Adipocyte (in vitro differentiated cells): Measurements from ENCODE around the gene SEMA4F.

Source experiments
- DNase-seq: peaks from one replicate; pipeline ENCODE4 v3.0.0-alpha.2; 2015; ENCODE audit warnings: low read depth
- H3K27me3 ChIP-seq: replicated peaks from 2 replicates; pipeline ENCODE4 v1.7.0; 2013; ENCODE audit warnings: mild to moderate bottlenecking, low read length, moderate library complexity; ENCODE audit not compliant: control insufficient read depth, insufficient read depth
- H3K36me3 ChIP-seq: 2 replicates; pipeline ENCODE4 v1.7.0; 2013; ENCODE audit warnings: low read length, mild to moderate bottlenecking, moderate library complexity; ENCODE audit not compliant: control insufficient read depth, insufficient read depth, severe bottlenecking
- H3K4me1 ChIP-seq: 2 replicates; pipeline ENCODE4 v1.7.0; 2013; ENCODE audit warnings: mild to moderate bottlenecking, low read length, moderate library complexity; ENCODE audit not compliant: control insufficient read depth, insufficient read depth
- H3K4me3 ChIP-seq: 2 replicates; pipeline ENCODE4 v1.7.0; 2013; ENCODE audit warnings: mild to moderate bottlenecking, low read length, moderate library complexity
- H3K9ac ChIP-seq: 2 replicates; pipeline ENCODE4 v1.7.0; 2013; ENCODE audit warnings: mild to moderate bottlenecking, low read length, moderate library complexity
- H3K9me3 ChIP-seq: 2 replicates; pipeline ENCODE4 v1.7.0; 2013; ENCODE audit warnings: mild to moderate bottlenecking, low read length, moderate library complexity; ENCODE audit not compliant: control insufficient read depth

Gene SEMA4F

DNA sequence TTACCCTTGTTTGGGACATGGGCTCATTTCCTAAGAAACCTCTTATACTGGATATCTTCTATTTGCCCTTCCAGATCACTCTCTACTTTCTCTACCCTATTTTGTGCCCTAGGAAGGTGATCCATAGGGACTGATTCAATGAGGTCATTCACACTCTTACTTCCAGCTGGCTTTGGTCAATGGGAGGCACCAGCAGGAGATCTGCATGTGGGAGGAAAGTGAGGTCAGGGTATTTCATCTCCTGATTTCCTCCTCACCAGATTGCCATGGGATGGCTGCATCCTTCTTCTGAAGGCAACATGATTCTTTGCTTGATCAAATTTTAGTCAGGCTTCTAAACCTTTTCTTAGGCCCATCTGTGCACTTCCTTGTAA lies 21.1 kb upstream of the SEMA4F start:
- H3K27me3 ChIP-seq = no peaks in the 10 kb centered on the region
- no peaks in the 10 kb centered on the region for H3K36me3 ChIP-seq
- no peak for DNase-seq
- no peak overlapping the region for H3K4me3 ChIP-seq
- H3K9ac ChIP-seq = no peak overlapping the region
- H3K4me1 ChIP-seq = no peaks in the 10 kb centered on the region
- H3K9me3 ChIP-seq = no peaks in the 10 kb centered on the region

DNA sequence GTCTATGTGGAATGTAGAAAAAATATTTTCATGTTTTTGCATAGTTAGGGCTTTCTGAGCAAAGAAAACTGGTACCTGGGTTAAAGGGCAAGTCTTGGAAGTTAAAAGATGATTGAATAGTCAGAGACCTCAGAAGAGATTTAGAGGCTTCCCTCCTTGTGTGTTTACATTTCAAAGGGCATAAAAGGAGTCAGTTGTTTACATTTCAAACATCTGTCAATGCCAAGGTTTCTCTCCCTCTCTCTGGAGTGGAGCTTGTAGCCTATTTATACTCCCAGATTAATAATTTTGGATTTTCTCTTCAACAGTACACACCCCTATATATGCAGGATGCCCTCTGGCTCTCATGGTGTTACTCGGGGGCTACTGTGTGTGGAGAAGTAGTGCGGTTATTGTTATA lies 14.5 kb upstream of the SEMA4F start:
- H3K27me3 ChIP-seq = peaks cover 5% of the 10 kb centered on the region

DNA sequence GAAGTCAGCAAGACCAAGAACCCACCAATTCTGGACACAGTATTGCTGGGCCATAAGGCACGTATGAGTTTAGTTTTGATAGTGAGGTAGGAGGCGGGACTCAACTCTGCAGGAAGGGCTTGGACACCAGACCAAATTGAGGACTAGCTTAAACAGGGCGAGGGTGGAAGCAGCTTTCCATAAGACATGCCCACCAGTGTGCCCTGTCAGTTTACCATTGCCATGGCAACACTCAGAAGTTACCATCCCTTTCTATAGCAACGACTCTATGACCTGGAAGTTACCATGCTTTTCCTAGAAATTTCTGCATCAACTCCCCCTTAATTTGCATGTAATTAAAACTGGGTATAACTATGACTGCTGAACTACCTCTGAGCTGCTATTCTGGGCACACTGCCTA lies 8.7 kb upstream of the SEMA4F start:
- Histone ChIP-seq H3K36me3 (no peaks in the 10 kb centered on the region), H3K4me3 (no peak overlapping the region), H3K9me3 (no peaks in the 10 kb centered on the region), H3K27me3 (peaks cover 18% of the 10 kb centered on the region), H3K4me1 (peaks cover 2% of the 10 kb centered on the region), H3K9ac (no peak overlapping the region)
- DNase-seq = no peak

More for the DNA sequence above, 14.5 kb upstream of the SEMA4F start:
- no peaks in the 10 kb centered on the region for H3K9me3 ChIP-seq
- H3K4me1 ChIP-seq = no peaks in the 10 kb centered on the region
- DNase-seq = no peak
- H3K36me3 ChIP-seq = no peaks in the 10 kb centered on the region
- H3K9ac ChIP-seq = no peak overlapping the region
- no peak overlapping the region for H3K4me3 ChIP-seq

DNA sequence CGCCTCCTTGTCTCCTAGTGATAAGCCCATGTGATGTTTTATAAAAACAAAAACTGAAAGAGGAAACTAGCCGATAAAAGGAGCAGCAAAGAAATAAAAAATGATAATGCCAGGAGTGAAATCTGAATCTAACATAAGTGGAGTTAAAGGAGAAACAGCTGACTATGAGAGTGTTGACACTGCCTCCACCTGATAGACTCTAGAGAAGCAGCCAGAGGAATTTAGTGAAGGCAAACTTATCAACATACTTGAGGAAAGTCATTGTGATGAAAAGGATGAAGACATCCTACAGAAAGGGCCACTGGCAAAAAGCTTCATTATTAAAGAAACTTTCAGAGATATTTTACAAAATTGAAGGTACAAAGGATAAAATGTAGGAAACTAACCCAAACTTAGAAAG lies 7.8 kb upstream of the SEMA4F start:
- Histone ChIP-seq H3K27me3 (peaks cover 22% of the 10 kb centered on the region), H3K9me3 (no peaks in the 10 kb centered on the region), H3K4me1 (peaks cover 2% of the 10 kb centered on the region), H3K4me3 (no peak overlapping the region), H3K9ac (no peak overlapping the region), H3K36me3 (no peaks in the 10 kb centered on the region)
- DNase-seq = no peak

DNA sequence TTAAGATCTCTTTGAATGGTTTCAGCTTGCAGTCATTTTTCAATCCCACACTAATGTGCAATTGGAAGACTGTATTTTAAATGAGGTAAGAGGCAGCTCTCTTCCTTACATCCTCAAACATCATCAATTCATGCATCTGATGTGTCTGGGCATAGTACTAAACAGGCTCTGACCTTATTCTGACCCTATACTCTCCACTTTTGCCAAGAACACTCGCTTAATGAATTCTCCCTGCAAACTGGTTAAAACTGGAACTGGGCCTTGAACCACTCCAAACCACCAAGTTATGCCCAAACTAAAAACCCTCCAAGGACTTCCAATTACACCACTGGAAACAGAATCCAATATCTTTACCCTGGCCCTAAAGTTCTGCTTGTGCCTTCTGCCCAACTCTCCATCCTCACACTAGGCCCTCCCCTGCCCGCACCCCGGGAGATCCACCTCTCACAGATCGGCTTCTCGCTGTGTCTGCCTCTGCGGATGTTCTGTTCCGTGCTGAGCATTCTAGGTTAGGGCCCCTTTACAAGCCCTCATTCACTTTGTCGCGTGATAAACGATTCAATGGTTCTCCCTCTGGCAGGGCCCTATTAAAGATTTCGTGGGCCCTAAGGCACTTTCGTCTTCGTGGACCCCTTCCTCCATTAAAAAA lies 7.1 kb upstream of the SEMA4F start:
- Histone ChIP-seq H3K27me3 (peaks cover 22% of the 10 kb centered on the region), H3K9me3 (no peaks in the 10 kb centered on the region)

DNA sequence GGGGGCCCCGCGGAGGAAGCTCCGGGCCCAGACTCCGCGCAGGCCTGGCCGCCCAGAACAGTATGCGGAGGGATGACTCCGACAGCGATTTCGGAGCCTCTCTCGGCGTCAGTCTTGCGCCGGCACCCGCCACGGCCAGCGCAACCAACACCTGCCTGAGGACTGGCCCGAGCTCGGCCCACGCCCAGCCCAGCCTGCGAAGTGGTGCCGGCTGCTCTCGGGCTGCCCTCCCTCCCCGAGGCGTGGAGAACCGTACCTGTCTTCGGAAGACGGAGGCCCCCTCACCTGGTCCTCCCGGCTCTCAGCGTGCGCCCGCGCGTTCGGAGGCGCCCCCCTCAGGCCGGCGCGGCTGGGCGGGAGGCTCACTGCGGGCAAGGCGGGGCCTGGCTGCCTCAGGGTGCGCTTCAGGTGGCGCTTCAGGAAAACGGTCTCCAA lies 6.0 kb upstream of the SEMA4F start, which contains the start of gene M1AP:
Gene M1AP (minus strand): TSS at position 322 of the 435 bp plus-strand sequence. CDS start 8,055 bp downstream, outside the sequence.
- peak within 1 kb of the TSS; percentile 50 for H3K4me3 ChIP-seq
- no peaks in the 10 kb centered on the region for H3K9me3 ChIP-seq
- no peaks in the 10 kb centered on the region for H3K36me3 ChIP-seq
- H3K4me1 ChIP-seq = peaks cover 2% of the 10 kb centered on the region
- peaks cover 22% of the 10 kb centered on the region for H3K27me3 ChIP-seq
- DNase-seq = no peak
- H3K9ac ChIP-seq = no peak within 1 kb of the TSS

More for the DNA sequence above, 7.1 kb upstream of the SEMA4F start:
- DNase-seq = no peak
- H3K36me3 ChIP-seq = no peaks in the 10 kb centered on the region
- H3K4me3 ChIP-seq = no peak overlapping the region
- peaks cover 2% of the 10 kb centered on the region for H3K4me1 ChIP-seq
- no peak overlapping the region for H3K9ac ChIP-seq

DNA sequence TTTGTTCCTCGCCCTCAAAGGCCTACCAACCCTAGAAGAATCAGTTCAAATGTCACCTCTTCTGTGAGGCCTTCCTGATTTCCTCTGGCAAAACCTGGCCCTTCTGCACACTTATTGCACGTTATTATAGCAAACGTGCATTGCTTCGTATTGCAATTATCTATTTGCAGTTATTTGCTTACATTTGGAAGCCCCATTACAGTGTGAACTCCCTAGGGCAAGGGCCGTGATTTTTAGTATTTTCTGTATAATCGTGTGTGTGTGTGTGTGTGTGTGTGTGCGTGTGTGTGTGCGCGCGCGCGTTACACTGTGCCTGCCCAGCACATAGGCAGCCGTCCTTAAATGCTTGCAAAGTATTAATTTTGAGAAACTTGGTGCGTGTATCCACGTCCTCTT lies 460 bp upstream of the SEMA4F start:
- no peak for DNase-seq
- Histone ChIP-seq H3K9me3 (no peaks in the 10 kb centered on the region), H3K4me1 (peaks cover 8% of the 10 kb centered on the region), H3K9ac (peak overlapping the region; percentile 85), H3K36me3 (no peaks in the 10 kb centered on the region), H3K4me3 (peak overlapping the region; percentile 83), H3K27me3 (peaks cover 12% of the 10 kb centered on the region)

DNA sequence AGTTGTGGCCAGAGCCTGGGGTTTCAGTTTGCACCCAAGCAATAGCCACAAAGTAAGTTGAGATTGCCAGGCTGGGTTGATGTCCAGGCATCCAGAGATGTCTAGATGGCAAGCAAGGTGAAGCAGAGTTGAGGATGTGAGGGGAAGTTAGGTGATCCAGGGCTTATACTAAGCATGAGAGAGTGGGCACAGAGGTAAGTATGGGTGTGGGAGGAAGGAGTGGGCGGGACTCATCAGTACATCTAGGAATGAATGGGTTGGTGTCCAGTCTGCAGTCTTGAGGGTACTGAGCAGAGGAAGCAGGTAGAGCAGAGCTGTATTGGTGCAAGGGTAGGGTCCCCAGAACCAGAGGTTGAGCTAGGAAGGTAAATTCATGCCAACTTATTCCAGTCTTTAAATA lies 1.5 kb downstream of the SEMA4F start:
- Histone ChIP-seq H3K27me3 (peaks cover 3% of the 10 kb centered on the region), H3K36me3 (no peaks in the 10 kb centered on the region), H3K9ac (no peak overlapping the region), H3K9me3 (no peaks in the 10 kb centered on the region), H3K4me3 (no peak overlapping the region), H3K4me1 (peaks cover 8% of the 10 kb centered on the region)
- no peak for DNase-seq

DNA sequence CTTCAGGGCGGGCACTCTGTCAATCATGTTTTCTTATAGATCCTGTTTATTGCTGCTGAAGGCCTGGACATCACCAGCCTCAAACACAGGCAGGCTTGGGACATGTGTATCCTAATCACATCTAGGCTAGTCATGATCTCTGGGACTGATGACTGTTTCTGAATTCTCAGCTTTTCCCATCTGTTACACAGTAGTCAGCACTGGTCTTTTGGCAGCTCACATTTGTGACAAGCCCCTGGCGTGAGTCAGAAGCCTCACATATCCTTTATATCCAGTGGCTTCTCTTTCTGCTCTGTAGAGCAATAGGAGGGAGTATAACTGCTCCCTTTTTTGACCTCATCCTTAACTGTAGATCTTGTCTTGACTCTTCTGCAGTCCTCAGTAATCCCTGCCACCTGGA lies 4.5 kb downstream of the SEMA4F start:
- peaks cover 7% of the 10 kb centered on the region for H3K4me1 ChIP-seq
- no peaks in the 10 kb centered on the region for H3K9me3 ChIP-seq
- H3K9ac ChIP-seq = no peak overlapping the region
- no peak overlapping the region for H3K4me3 ChIP-seq
- DNase-seq = peak; percentile 30
- H3K27me3 ChIP-seq = no peaks in the 10 kb centered on the region
- H3K36me3 ChIP-seq = no peaks in the 10 kb centered on the region

DNA sequence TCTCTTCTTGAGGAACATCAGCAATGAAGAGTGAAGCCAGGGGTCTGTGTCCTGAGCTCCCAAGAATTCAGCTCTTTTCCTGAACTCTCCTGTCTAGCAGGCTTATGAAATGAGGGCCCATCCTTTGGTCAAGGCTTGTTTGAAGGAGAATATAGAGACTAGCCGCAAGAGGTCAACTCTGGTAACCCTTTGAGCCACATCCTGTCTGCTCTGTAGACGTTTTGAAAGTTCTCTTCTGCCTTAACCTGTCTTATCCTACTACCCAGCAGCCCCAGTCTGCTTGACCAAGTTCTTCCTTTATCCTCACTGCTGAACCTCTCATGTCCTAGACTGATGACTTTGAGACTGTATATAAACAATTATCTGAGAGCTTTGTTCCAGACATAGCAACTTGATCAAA lies 5.4 kb downstream of the SEMA4F start:
- peaks cover 4% of the 10 kb centered on the region for H3K4me1 ChIP-seq
- H3K4me3 ChIP-seq = no peak overlapping the region
- no peak for DNase-seq
- no peaks in the 10 kb centered on the region for H3K9me3 ChIP-seq
- H3K36me3 ChIP-seq = no peaks in the 10 kb centered on the region
- H3K27me3 ChIP-seq = no peaks in the 10 kb centered on the region
- H3K9ac ChIP-seq = no peak overlapping the region

DNA sequence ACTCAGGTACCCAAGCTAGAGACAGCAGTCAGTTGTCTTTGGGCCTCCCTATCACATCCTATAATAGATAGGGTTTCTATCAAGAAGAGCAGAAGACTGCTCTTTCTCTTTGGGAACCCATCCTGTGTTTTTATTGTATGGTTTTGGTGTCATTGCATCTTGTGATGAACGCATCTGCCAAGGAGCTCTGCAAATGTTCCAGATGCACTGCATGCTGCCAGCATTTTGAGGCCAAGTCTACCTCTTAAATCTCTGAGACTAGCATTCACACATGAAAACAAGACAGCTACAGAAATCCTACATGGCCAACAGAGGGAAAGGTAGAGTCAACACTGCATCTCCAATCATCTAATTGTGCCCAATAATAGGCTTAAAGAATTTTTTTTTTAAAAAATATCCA lies 14.0 kb downstream of the SEMA4F start:
- no peak overlapping the region for H3K9ac ChIP-seq
- no peak overlapping the region for H3K4me3 ChIP-seq
- DNase-seq = no peak
- no peaks in the 10 kb centered on the region for H3K9me3 ChIP-seq
- H3K36me3 ChIP-seq = no peaks in the 10 kb centered on the region
- H3K27me3 ChIP-seq = no peaks in the 10 kb centered on the region
- H3K4me1 ChIP-seq = peaks cover 26% of the 10 kb centered on the region

DNA sequence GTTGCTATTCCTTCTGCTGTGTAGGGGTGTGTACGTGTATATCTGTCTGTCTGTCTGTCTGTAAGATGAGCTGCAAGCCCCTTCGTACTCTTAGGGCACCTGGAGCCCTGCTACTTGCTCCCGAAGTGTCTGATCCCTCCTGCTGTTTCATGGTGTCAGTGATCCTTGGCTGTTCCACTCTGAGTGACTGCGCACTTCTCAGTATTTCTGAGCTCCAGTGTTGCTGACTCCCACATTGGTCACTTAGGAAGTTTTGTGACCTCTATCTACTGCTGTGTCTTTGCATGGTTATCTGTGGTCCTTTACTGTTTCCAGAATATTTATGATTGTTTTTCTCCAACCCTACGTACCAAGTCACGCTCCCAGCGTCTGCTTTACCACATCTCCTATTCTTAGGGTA lies 16.2 kb downstream of the SEMA4F start:
- Histone ChIP-seq H3K36me3 (no peaks in the 10 kb centered on the region), H3K9me3 (no peaks in the 10 kb centered on the region), H3K4me3 (no peak overlapping the region), H3K9ac (peak overlapping the region; percentile 37), H3K4me1 (peaks cover 26% of the 10 kb centered on the region), H3K27me3 (no peaks in the 10 kb centered on the region)
- no peak for DNase-seq
